Measurements from ENCODE around the gene MBTPS1. TPM values are rescaled to one million over a fixed set of nuclear protein-coding genes. Genes with fewer than 3 reads are reported as not detected.

Gene MBTPS1
- total and polyA plus RNA-seq, 2 experiments from 2014 or later: 18.1 to 49.3 TPM

GRCh38 chr16:84093120-84093878, 23.4 kb downstream of the MBTPS1 start (continued):
- TF ChIP-seq, protein P1, sequence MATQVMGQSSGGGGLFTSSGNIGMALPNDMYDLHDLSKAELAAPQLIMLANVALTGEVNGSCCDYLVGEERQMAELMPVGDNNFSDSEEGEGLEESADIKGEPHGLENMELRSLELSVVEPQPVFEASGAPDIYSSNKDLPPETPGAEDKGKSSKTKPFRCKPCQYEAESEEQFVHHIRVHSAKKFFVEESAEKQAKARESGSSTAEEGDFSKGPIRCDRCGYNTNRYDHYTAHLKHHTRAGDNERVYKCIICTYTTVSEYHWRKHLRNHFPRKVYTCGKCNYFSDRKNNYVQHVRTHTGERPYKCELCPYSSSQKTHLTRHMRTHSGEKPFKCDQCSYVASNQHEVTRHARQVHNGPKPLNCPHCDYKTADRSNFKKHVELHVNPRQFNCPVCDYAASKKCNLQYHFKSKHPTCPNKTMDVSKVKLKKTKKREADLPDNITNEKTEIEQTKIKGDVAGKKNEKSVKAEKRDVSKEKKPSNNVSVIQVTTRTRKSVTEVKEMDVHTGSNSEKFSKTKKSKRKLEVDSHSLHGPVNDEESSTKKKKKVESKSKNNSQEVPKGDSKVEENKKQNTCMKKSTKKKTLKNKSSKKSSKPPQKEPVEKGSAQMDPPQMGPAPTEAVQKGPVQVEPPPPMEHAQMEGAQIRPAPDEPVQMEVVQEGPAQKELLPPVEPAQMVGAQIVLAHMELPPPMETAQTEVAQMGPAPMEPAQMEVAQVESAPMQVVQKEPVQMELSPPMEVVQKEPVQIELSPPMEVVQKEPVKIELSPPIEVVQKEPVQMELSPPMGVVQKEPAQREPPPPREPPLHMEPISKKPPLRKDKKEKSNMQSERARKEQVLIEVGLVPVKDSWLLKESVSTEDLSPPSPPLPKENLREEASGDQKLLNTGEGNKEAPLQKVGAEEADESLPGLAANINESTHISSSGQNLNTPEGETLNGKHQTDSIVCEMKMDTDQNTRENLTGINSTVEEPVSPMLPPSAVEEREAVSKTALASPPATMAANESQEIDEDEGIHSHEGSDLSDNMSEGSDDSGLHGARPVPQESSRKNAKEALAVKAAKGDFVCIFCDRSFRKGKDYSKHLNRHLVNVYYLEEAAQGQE (IDR thresholded peaks at IDR 0.05; ENCODE audit: unreplicated experiment): no peak
- no peak for TF ChIP-seq CTCF (conservative IDR thresholded peaks at IDR 0.05; ENCODE audit: low read depth in 2 of 2)

DNA sequence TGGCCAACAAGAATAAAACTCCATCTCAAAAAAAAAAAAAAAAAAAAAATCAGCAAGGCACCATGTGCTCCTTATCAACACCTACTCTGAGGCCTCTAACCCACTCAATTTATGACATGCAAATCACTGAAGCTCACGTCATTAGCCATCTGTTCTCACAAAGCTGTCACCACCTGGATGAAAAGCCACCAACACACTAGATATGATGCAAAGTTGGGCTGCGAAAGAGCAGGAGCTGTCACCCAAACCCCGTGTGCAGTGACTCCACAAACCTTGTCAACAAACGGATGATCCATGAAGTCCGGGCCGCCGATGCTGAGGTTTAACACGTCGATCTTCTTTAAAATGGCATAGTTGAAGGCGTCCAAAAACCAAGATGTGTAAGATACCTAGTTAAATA, 25.3 kb downstream of the MBTPS1 start:
- Histone ChIP-seq H3K79me2 (replicated peaks; ENCODE audit: insufficient read depth) (no peaks in the 10 kb centered on the region), H3K4me1 (ENCODE audit: insufficient read depth) (no peaks in the 10 kb centered on the region), H2AFZ (no peak overlapping the region), H4K20me1 (replicated peaks; ENCODE audit: insufficient read depth) (no peaks in the 10 kb centered on the region; the same call in 1 of the 2 replicates), H3K4me3 (no peak overlapping the region), H3K27ac (ENCODE audit: low read depth) (no peak overlapping the region), H3K27me3 (ENCODE audit: insufficient read depth) (no peaks in the 10 kb centered on the region), H3K4me2 (no peak overlapping the region), H3K9me2 (ENCODE audit: insufficient read depth) (no peaks in the 10 kb centered on the region), H3K36me3 (ENCODE audit: insufficient read depth) (peaks cover 14% of the 10 kb centered on the region), H3F3A (replicated peaks; ENCODE audit: low read depth) (no peaks in the 10 kb centered on the region)
- ATAC-seq (no peak), DNase-seq (ENCODE audit: low spot score) (no peak)
- H3K9me3 Mint-ChIP-seq: no peaks in the 10 kb centered on the region
- no peak for TF ChIP-seq POLR2AphosphoS5 (IDR thresholded peaks at IDR 0.05; ENCODE audit: low read depth)
- no peak overlapping the region for H3K4me3 Mint-ChIP-seq
- H3K36me3 Mint-ChIP-seq (ENCODE audit: low read depth): peaks cover 66% of the 10 kb centered on the region
- H3K27ac Mint-ChIP-seq: no peak overlapping the region
- peaks cover 2% of the 10 kb centered on the region for H3K27me3 Mint-ChIP-seq (ENCODE audit: insufficient read depth, low read depth, poor library complexity)
- no peaks in the 10 kb centered on the region for H3K4me1 Mint-ChIP-seq

- ATAC-seq (no peak), DNase-seq (ENCODE audit: low spot score) (no peak)
- Mint-ChIP-seq H3K27ac (no peak overlapping the region), H3K4me3 (no peak overlapping the region), H3K9me3 (no peaks in the 10 kb centered on the region), H3K36me3 (ENCODE audit: low read depth) (peaks cover 67% of the 10 kb centered on the region), H3K27me3 (ENCODE audit: insufficient read depth, low read depth, poor library complexity) (peaks cover 3% of the 10 kb centered on the region), H3K4me1 (no peaks in the 10 kb centered on the region)
- Histone ChIP-seq H3K4me1 (ENCODE audit: insufficient read depth) (no peaks in the 10 kb centered on the region), H2AFZ (no peak overlapping the region), H3F3A (replicated peaks; ENCODE audit: low read depth) (no peaks in the 10 kb centered on the region), H3K27ac (ENCODE audit: low read depth) (no peak overlapping the region), H3K4me2 (no peak overlapping the region), H3K4me3 (no peak overlapping the region), H4K20me1 (replicated peaks; ENCODE audit: insufficient read depth) (peaks cover 3% of the 10 kb centered on the region; the same call in 1 of the 2 replicates), H3K79me2 (replicated peaks; ENCODE audit: insufficient read depth) (no peaks in the 10 kb centered on the region), H3K9me2 (ENCODE audit: insufficient read depth) (no peaks in the 10 kb centered on the region), H3K36me3 (ENCODE audit: insufficient read depth) (peaks cover 19% of the 10 kb centered on the region), H3K27me3 (ENCODE audit: insufficient read depth) (no peaks in the 10 kb centered on the region)
- TF ChIP-seq STAT1 (IDR thresholded peaks at IDR 0.05; ENCODE audit: unreplicated experiment) (no peak), EZH2phosphoT487 (IDR thresholded peaks at IDR 0.05; ENCODE audit: unreplicated experiment) (no peak), ZNF331 (CRISPR knock-in tag; IDR thresholded peaks at IDR 0.05; ENCODE audit: low read depth) (no peak), ZNF114 (CRISPR knock-in tag; IDR thresholded peaks at IDR 0.05) (no peak), CREB1 (CRISPR knock-in tag; IDR thresholded peaks at IDR 0.05; ENCODE audit: low read depth) (no peak), CTCF (conservative IDR thresholded peaks at IDR 0.05; ENCODE audit: low read depth in 2 of 2) (no peak)
- TF ChIP-seq, protein P2, sequence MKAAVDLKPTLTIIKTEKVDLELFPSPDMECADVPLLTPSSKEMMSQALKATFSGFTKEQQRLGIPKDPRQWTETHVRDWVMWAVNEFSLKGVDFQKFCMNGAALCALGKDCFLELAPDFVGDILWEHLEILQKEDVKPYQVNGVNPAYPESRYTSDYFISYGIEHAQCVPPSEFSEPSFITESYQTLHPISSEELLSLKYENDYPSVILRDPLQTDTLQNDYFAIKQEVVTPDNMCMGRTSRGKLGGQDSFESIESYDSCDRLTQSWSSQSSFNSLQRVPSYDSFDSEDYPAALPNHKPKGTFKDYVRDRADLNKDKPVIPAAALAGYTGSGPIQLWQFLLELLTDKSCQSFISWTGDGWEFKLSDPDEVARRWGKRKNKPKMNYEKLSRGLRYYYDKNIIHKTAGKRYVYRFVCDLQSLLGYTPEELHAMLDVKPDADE (IDR thresholded peaks at IDR 0.05): no peak
- TF ChIP-seq, protein P1 (IDR thresholded peaks at IDR 0.05; ENCODE audit: unreplicated experiment): no peak
These were observed 26.5 kb downstream of the MBTPS1 start for GRCh38 chr16:84090211-84090610.

Data from GM23338 (cell line).